K562 (cell line): ENCODE data around the gene RHOB. TPM values are rescaled to one million over a fixed set of nuclear protein-coding genes. Genes with fewer than 3 reads are reported as not detected.

Experiments used
- CAMTA2 ChIP-seq: fragments of 250-450 bp; sonication (Bioruptor Pico); conservative IDR thresholded peaks from 2 replicates; pipeline ENCODE4 v1.5.1; 2022
- DDX20 ChIP-seq: fragments of 450-650 bp; IDR thresholded peaks from 2 replicates; pipeline ENCODE4 v1.6.1; 2016; ENCODE audit warnings: missing genetic modification characterization, low read depth, mild to moderate bottlenecking, missing compliant biosample characterization, moderate library complexity
- EHMT2 ChIP-seq: fragments of 450-650 bp; IDR thresholded peaks from 2 replicates; pipeline ENCODE4 v1.6.1; 2018; ENCODE audit warnings: antibody characterized with exemption
- MAFF ChIP-seq: IDR thresholded peaks from 2 replicates; pipeline ENCODE4 v1.6.1; 2012; ENCODE audit warnings: low read length, improper control_type of control experiment
- SMARCB1 ChIP-seq: IDR thresholded peaks from 2 replicates; pipeline ENCODE4 v1.6.1; 2011; ENCODE audit warnings: improper control_type of control experiment, low read depth; ENCODE audit not compliant: insufficient read length
- ZBTB7A ChIP-seq: IDR thresholded peaks from 2 replicates; pipeline ENCODE4 v1.6.1; 2011; ENCODE audit warnings: low read depth, mild to moderate bottlenecking, low read length, moderate library complexity, borderline replicate concordance; ENCODE audit not compliant: control insufficient read depth
- ZNF3 ChIP-seq: fragments of 250-450 bp; sonication (Bioruptor Pico); IDR thresholded peaks from 2 replicates; pipeline ENCODE4 v1.5.0; 2021; ENCODE audit warnings: mild to moderate bottlenecking, moderate library complexity
- polyA plus RNA-seq, 8 experiments: library from polyadenylated mRNA; depleted of rRNA in 4 of 8; stranded (reverse) in 5 of 8; unstranded in 3 of 8; fragments of >200 nt; fragmentation: Nextera tagmentation in 2 of 8; fragmentation: Illumina TruSeq in 1 of 8; extraction: Ambion mirVana in 2 of 8; extraction: Trizol in 1 of 8; gene quantifications; 2 replicates each; pipeline versions ENCODE4 v1.2.1 to v1.2.3, GENCODE V29; 2011 to 2014; ENCODE audit warnings: inconsistent platforms in 1 of 8, missing spikeins in 1 of 8
- total RNA-seq, 7 experiments: library from RNA; depleted of rRNA in 6 of 7; stranded (reverse); fragments of >200 nt in 6 of 7; fragmentation: Illumina TruSeq in 2 of 7; extraction: Trizol in 2 of 7; gene quantifications; 2 replicates each; pipeline versions ENCODE4 v1.2.1 to v1.2.3, GENCODE V29; 2011 to 2021; ENCODE audit warnings: low replicate concordance in 1 of 7
- TF ChIP-seq, protein P1 (sequence below), 2 experiments: fragments of 450-650 bp; IDR thresholded peaks; 2 replicates each; pipeline ENCODE4 v1.6.1; 2016; ENCODE audit warnings: mild to moderate bottlenecking in 2 of 2, borderline replicate concordance in 1 of 2, low read depth in 1 of 2, moderate library complexity in 1 of 2
- TF ChIP-seq, protein P2 (sequence below): fragments of 250-450 bp; sonication (Bioruptor Pico); IDR thresholded peaks from 2 replicates; pipeline ENCODE4 v1.5.0; 2022; ENCODE audit warnings: mild to moderate bottlenecking
- TF ChIP-seq, protein P3 (sequence below): fragments of 200-800 bp; sonication (Bioruptor generic); IDR thresholded peaks from 2 replicates; pipeline ENCODE4 v1.6.1; 2016; ENCODE audit warnings: missing genetic modification characterization, missing compliant biosample characterization

RHOB gene
- total and polyA plus RNA-seq, 9 of the 15 experiments (the other 6 are each of a cell fraction or from before 2014, with no cell fraction given) = 0.07 to 4.8 (median 1.1) TPM

DNA sequence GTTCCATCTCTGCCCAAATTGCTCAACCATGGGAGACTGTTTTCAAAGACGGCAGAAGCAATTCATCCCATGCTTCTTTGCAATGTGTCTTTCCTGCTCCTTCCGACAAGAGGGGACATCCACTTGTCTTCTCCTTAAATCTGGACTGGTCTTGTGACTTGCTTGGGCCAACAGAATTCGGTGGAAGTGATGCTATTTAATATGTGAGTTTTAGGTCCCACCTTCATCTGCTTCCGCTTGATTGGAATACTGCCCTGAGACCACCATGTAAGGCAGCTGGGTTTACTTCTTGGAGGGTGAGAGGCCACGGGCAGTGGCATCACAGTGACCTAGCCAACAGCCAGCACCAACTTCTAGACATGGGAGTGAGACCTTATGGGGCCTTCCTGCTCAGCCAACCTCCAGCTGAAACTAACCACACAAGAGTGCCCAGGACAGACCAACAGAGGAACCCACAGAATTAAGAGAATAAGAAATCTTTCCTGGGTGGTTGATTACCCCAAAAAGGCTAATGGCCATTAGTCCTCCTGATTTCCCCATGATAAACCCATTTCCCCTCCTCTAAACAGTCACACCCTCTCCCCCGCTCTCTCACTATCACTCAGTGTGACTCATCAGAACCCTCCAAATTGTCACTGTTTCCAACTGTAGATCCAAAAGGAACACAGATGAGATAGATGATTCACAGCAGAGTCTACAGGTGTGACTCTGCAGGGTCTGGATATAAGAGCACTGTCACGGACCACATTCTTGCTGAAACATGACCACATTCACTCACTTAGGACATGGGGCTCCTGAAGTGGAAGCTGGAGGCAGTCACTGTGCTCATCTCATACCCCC lies 16.2 kb upstream of the RHOB start (continued):
- TF ChIP-seq, protein P1, sequence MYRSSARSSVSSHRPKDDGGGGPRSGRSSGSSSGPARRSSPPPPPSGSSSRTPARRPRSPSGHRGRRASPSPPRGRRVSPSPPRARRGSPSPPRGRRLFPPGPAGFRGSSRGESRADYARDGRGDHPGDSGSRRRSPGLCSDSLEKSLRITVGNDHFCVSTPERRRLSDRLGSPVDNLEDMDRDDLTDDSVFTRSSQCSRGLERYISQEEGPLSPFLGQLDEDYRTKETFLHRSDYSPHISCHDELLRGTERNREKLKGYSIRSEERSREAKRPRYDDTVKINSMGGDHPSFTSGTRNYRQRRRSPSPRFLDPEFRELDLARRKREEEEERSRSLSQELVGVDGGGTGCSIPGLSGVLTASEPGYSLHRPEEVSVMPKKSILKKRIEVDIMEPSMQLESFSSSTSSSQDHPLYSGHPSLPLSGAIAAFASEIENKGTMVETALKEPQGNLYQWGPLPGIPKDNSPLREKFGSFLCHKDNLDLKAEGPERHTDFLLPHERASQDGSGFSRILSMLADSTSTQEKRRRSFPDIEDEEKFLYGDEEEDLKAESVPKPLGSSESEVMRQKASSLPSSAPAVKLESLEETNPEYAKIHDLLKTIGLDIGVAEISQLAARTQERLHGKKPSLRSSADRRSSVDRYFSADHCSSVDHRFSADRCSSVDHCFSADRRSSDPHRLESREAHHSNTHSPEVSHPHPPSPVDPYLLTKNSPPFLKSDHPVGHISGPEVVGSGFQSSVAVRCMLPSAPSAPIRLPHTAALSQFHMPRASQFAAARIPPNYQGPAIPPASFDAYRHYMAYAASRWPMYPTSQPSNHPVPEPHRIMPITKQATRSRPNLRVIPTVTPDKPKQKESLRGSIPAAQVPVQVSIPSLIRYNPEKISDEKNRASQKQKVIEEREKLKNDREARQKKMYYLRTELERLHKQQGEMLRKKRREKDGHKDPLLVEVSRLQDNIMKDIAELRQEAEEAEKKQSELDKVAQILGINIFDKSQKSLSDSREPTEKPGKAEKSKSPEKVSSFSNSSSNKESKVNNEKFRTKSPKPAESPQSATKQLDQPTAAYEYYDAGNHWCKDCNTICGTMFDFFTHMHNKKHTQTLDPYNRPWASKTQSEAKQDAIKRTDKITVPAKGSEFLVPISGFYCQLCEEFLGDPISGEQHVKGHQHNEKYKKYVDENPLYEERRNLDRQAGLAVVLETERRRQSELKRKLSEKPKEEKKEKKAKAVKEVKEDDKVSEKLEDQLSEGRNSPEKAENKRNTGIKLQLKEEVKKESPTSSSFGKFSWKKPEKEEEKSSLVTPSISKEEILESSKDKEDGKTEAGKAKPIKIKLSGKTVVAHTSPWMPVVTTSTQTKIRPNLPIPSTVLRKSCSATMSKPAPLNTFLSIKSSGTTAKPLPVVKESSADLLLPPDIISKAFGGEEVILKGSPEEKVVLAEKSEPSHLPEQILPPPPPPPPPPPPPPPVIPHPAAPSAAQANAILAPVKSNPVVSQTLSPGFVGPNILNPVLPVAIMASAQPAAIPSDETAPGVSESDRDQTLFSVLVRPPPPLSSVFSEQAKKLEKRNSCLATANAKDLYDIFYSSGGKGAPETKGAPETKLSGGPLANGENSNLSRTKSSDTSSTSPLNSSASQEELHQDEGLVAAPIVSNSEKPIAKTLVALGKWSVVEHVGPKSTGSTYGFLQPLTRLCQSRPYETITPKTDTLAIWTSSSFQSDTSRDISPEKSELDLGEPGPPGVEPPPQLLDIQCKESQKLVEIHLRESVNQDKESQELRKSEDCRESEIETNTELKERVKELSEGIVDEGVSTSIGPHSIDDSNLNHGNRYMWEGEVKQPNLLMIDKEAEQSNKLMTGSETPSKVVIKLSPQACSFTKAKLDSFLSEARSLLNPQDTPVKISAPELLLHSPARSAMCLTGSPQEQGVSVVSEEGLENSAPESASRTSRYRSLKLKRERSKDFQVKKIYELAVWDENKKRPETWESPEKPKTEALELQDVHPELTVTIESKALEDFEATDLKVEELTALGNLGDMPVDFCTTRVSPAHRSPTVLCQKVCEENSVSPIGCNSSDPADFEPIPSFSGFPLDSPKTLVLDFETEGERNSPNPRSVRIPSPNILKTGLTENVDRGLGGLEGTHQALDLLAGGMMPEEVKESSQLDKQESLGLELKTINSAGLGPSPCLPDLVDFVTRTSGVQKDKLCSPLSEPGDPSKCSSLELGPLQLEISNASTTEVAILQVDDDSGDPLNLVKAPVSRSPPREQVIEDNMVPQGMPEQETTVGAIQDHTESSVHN (IDR thresholded peaks at IDR 0.05; ENCODE audit: borderline replicate concordance in 1 of 2, low read depth in 1 of 2) = peak in 1 of 2 experiments; percentile 70; a peak in 2 of 4 replicates
- TF ChIP-seq ZBTB7A = no peak
- TF ChIP-seq, protein P2, sequence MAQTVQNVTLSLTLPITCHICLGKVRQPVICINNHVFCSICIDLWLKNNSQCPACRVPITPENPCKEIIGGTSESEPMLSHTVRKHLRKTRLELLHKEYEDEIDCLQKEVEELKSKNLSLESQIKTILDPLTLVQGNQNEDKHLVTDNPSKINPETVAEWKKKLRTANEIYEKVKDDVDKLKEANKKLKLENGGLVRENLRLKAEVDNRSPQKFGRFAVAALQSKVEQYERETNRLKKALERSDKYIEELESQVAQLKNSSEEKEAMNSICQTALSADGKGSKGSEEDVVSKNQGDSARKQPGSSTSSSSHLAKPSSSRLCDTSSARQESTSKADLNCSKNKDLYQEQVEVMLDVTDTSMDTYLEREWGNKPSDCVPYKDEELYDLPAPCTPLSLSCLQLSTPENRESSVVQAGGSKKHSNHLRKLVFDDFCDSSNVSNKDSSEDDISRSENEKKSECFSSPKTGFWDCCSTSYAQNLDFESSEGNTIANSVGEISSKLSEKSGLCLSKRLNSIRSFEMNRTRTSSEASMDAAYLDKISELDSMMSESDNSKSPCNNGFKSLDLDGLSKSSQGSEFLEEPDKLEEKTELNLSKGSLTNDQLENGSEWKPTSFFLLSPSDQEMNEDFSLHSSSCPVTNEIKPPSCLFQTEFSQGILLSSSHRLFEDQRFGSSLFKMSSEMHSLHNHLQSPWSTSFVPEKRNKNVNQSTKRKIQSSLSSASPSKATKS (CRISPR knock-in tag) = no peak
- TF ChIP-seq EHMT2 = no peak
- TF ChIP-seq, protein P3, sequence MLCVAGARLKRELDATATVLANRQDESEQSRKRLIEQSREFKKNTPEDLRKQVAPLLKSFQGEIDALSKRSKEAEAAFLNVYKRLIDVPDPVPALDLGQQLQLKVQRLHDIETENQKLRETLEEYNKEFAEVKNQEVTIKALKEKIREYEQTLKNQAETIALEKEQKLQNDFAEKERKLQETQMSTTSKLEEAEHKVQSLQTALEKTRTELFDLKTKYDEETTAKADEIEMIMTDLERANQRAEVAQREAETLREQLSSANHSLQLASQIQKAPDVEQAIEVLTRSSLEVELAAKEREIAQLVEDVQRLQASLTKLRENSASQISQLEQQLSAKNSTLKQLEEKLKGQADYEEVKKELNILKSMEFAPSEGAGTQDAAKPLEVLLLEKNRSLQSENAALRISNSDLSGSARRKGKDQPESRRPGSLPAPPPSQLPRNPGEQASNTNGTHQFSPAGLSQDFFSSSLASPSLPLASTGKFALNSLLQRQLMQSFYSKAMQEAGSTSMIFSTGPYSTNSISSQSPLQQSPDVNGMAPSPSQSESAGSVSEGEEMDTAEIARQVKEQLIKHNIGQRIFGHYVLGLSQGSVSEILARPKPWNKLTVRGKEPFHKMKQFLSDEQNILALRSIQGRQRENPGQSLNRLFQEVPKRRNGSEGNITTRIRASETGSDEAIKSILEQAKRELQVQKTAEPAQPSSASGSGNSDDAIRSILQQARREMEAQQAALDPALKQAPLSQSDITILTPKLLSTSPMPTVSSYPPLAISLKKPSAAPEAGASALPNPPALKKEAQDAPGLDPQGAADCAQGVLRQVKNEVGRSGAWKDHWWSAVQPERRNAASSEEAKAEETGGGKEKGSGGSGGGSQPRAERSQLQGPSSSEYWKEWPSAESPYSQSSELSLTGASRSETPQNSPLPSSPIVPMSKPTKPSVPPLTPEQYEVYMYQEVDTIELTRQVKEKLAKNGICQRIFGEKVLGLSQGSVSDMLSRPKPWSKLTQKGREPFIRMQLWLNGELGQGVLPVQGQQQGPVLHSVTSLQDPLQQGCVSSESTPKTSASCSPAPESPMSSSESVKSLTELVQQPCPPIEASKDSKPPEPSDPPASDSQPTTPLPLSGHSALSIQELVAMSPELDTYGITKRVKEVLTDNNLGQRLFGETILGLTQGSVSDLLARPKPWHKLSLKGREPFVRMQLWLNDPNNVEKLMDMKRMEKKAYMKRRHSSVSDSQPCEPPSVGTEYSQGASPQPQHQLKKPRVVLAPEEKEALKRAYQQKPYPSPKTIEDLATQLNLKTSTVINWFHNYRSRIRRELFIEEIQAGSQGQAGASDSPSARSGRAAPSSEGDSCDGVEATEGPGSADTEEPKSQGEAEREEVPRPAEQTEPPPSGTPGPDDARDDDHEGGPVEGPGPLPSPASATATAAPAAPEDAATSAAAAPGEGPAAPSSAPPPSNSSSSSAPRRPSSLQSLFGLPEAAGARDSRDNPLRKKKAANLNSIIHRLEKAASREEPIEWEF (CRISPR knock-in tag) = peak; percentile 58; the same call in 1 of the 2 replicates
- no peak for TF ChIP-seq ZNF3 (CRISPR knock-in tag)
- TF ChIP-seq DDX20 (tag) = no peak
- peak; percentile 44; the same call in 1 of the 2 replicates for TF ChIP-seq MAFF
- no peak for TF ChIP-seq SMARCB1
- no peak for TF ChIP-seq CAMTA2 (CRISPR knock-in tag)
